Muscle of arm (tissue), 12 donors: ENCODE results near the gene CFAP43. TPM values are rescaled to one million over a fixed set of nuclear protein-coding genes. Genes with fewer than 3 reads are reported as not detected.
"Not testable (repeated sequence)": the region's sequence is repeated elsewhere in the genome, so short reads cannot be mapped to it uniquely, and the experiment has no call there.

Experiments
- DNase-seq: peaks from one replicate; pipeline ENCODE4 v3.0.0-alpha.2; 2013
- polyA plus RNA-seq, 12 donors: library from polyadenylated mRNA; unstranded; fragments of 120-200 nt; gene quantifications; one replicate each; pipeline ENCODE4 v1.2.1, GENCODE V29; 2013; ENCODE audit not compliant: insufficient read length in 12 of 12

CFAP43 gene
- polyA plus RNA-seq, 12 donors = 0.18 to 1.6 (median 0.36) TPM; not detected in 2

DNA sequence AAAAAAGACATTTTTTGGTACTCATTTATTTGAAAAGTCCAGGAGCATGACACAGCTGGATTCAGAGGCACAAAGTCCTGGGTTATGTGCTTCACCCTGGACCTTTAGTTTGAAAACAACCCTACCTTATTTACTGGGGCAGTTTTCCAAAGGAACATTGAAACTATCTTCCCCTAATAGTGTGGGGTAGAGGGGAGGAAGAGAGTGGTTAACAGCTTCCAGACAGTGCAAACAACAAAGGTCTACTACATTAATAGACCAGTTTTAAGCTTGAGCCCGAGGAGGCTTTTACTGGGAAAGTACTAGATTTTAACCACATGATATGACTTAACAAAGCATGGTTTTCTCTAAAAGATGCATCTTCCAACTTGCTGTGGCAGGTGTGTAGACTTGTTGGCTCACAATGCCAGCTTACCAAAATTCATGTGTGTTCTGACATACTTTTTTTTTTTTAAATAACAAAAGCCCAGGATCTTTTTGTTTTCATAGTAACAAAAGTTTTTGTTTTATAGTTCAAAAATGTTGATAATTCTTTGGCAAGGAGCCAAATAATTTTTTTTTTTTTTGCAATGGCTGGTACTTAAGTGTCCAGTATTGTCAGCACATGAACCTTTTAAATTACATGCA is 24.3 kb upstream of the CFAP43 start:
- no peak for DNase-seq

- peak; percentile 56 for DNase-seq
These were observed 23.3 kb upstream of the CFAP43 start for GRCh38 chr10:104255311-104255981.

DNA sequence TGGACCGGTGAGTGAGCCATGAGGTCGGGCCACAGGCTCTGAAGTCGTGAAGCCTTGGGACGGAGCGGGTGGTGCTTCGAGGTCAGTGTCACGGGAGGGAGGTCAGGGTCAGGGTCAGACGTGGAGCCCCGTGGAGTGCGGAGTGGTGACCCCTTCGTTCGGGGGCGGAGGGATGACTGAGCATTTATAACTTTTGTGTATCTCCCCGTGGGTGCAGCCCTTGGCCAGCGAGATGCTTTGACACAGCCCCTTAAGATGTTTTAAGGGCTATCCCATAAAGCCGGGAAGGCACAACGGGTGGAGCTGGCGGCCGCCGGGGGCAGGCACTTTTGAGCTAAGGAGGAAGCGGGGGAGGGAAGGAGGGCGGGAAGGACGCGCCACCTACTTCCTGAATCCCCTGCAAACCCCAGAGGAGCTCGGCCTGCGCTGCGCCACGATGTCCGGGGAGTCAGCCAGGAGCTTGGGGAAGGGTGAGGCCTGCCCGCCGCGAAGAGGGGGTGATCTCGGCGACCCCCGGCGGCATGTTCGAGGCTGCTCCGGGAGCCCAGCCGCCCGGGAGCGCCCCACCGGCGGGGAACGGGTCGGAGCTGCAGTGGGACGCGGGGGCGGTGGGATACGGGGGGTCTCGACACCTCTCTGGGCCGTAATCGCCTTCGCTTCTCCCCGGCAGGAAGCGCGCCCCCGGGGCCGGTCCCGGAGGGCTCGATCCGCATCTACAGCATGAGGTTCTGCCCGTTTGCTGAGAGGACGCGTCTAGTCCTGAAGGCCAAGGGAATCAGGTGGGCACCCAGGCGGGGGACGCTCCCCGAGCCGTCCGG is 22.5 kb upstream of the CFAP43 start, which contains the start of gene GSTO1:
TSS of gene GSTO1 (plus strand) at position 400 of the 818 bp plus-strand sequence. CDS start at position 437, 37 bp downstream.
- DNase-seq = peak; percentile 66

- no peak for DNase-seq
These were observed 21.6 kb upstream of the CFAP43 start for GRCh38 chr10:104253606-104254410.

DNA sequence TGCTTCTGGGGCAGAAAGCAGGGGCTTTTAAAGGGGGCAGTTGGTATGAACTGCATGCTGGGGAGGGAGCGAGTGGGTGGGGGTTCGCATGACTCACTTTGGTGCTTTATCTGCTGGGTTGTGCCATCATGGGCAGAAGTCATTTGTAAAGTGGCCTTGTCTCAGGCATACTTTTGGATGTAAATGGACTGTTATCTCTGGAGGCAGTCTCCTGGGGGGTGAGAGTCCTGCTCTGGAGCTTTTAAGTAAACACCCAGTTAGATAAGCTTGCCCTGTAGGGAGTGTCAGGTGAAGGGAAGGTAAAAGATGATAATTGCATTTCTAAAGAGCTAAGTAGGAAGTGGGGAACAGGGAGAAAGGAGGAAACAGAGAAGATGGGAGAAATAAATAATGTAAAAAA is 20.9 kb upstream of the CFAP43 start:
- no peak for DNase-seq

DNA sequence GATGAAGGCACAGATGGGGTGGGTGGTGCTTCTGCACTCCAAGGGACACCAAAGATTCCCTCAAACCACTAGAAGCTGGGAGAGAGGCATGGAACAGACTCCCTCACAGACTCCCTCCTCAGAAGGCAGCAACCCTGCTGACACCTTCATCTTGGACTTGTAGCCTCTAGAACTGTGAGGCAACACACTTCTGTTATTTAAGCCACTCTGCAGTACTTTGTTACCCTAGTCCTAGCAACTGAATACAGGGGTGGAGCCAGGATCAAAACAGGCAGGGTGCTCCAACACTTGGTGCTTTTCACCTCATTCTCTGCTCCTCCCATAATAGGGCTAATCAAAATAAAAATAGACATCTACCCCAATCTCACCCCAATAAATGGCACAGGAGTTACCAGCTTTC is 20.2 kb upstream of the CFAP43 start:
- no peak for DNase-seq

- no peak for DNase-seq
These were observed 19.3 kb upstream of the CFAP43 start for GRCh38 chr10:104251443-104251842.

GRCh38 chr10:104250371-104250770 is 18.2 kb upstream of the CFAP43 start:
- no peak for DNase-seq

DNA sequence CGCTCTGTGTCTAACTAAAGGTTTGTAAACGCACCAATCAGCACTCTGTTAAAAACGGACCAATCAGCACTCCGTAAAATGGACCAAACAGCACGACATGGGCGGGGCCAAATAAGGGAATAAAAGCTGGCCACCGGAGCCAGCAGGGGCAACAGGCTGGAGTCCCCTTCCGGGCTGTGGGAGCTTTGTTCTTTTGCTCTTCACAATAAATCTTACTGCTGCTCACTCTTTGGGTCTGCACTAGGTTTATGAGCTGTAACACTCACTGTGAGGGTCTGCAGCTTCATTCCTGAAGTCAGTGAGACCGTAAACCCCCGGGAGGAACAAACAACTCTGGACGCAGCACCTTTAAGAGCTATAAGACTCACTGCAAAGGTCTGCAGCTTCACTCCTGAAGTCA is 16.8 kb upstream of the CFAP43 start:
- not testable (repeated sequence) for DNase-seq

- DNase-seq = no peak
These were observed 15.5 kb upstream of the CFAP43 start for GRCh38 chr10:104247513-104248146.

DNA sequence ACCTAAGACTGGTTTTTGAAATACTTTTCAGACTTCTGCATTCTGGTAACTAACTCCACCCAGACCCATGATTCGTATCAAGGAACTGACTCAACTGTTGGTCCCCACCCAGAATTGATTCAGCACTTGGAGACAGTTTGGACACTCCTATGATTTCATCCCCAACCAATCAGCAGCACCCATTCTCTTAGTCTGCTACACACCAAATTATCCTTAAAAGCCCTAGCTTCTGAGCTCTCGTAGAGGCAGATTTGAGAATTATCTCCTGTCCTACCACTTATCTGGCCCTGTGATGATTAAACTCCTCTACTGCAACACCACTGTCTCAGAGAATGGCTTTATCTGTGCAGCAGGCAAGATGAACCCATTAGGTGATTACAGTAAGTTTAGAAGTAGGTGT is 14.8 kb upstream of the CFAP43 start:
- DNase-seq = no peak

- DNase-seq = no peak
These were observed 13.0 kb upstream of the CFAP43 start for GRCh38 chr10:104245066-104245632.

- DNase-seq = no peak
These were observed 11.3 kb upstream of the CFAP43 start for GRCh38 chr10:104243512-104243911.

GRCh38 chr10:104243009-104243408 is 10.8 kb upstream of the CFAP43 start:
- not testable (repeated sequence) for DNase-seq

DNA sequence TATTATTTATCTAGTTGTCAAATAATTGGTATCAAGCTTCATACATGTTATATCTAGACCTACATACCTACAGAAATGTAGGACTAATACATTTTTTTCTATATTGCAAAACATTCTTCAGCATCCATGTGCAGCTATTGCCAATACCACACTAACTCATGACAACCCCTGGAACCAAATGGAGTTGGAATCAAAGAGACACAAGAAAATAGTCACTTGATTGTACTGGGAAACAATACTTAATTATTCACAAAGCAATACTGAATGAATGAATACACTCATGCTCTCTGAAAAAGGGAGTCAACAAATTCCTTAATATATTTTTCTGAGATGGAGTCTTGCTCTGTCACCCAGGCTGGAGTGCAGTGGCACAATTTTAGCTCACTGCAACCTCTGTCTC is 10.4 kb upstream of the CFAP43 start:
- DNase-seq = no peak

DNA sequence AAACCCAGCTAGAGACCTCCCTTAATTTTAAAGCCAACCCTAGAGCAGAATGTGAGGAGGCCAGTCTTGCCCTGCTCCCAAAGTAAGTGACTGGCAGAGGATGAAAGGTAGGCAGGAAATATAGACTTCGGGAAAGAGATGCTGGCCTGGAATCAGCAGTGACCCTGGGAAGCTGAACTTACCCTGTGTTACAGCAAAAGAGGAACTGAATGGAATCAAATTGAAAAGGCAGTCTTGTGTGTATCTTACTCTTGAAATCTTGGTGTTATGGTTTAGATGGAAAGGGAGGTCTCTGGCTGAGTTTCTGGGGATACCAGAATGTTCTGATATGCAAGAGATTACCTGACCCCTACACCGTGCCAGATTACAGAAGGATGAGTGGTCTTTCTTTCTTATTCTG is 7.9 kb upstream of the CFAP43 start:
- no peak for DNase-seq

DNA sequence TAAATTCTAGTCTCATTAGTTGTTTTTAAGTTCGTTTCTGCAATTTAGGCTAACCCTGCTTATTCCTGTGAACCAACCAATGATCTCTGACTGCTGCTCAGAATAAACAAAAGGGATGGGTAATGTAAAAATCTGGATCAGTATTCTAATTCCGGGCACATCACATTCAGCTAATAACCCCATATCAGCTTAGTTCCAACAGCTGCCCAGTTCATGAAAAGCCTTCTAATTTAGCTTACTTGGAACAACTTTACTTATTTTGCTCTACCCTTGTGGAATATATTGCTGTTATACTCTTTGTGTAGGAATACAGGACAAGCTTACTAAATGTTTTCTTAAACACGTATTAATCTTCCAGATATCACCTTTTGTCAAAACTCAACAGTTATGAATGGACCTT is 3.6 kb upstream of the CFAP43 start:
- DNase-seq = no peak

GRCh38 chr10:104234934-104235333 is 2.8 kb upstream of the CFAP43 start:
- DNase-seq = no peak

DNA sequence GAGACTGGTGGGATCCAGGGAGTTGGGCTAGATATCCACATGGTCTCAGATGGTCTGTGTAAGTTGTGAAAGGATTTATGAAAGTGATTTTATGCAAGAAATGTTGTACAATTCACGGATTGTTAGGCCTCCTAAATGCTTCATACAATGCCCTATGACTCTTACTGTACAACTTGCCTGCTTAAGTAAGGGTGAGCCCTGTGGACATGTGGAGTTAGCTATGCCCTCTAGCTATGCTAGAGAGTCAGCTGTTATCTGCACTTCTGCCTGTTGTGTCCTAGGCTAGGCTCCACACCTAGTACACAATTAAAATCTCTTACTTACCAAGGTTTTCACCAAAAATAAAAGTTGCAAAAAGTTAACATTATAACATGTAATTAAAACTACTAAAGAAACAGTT is 1.7 kb upstream of the CFAP43 start:
- DNase-seq = no peak

GRCh38 chr10:104232613-104233102 is 494 bp upstream of the CFAP43 start:
- DNase-seq = no peak

GRCh38 chr10:104230490-104230889 is 1.7 kb downstream of the CFAP43 start:
- no peak for DNase-seq
